Cortex of kidney (tissue), 1 donor: ENCODE measurements around the gene PTPN9.
"Not testable (repeated sequence)": the region's sequence is repeated elsewhere in the genome, so short reads cannot be mapped to it uniquely, and the experiment has no call there.

Experiments used
- DNase-seq: peaks from one replicate; lab custom pipeline; 2025; lab: John Stamatoyannopoulos, UW

The PTPN9 gene

DNA sequence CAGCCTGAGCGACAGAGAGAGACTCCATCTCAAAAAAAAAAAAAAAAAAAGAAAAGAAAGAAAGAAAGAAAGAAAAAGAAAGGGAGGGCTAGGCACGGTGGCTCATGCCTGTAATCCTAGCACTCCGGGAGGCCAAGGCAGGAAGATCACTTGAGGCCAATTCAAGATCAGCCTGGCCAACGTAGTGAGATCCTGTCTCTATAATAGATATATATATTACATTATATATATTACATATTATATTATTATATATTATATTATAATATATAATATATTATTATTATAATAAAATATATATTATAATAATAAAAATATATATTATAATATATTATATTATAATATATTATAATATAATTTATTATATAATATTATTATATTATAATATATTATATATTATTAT, 48.9 kb downstream of the PTPN9 start:
- no peak for DNase-seq

GRCh38 chr15:75525756-75526155, 53.4 kb downstream of the PTPN9 start:
- not testable (repeated sequence) for DNase-seq

DNA sequence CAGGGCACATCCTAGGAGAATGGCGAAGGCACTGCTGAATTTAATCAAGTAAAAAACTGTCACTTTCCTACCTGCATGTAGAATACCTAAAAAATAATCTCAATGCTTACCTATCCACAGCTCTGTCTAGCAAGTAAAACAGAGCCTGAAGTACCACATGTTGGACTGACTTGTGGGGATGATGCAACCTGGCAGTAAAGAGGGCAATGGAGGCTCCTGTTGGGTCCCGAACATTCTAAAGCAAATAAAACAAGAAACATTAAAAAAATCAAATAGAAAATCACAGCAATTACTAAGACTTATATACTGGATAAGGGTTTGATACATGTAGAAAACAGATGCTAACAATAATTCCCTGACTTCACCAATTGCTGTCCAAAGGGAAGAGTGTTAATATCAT, 56.1 kb downstream of the PTPN9 start:
- DNase-seq = no peak

- DNase-seq = no peak
These were observed 61.9 kb downstream of the PTPN9 start for GRCh38 chr15:75517233-75517632.

GRCh38 chr15:75508840-75509532, 70.1 kb downstream of the PTPN9 start:
- DNase-seq = no peak

DNA sequence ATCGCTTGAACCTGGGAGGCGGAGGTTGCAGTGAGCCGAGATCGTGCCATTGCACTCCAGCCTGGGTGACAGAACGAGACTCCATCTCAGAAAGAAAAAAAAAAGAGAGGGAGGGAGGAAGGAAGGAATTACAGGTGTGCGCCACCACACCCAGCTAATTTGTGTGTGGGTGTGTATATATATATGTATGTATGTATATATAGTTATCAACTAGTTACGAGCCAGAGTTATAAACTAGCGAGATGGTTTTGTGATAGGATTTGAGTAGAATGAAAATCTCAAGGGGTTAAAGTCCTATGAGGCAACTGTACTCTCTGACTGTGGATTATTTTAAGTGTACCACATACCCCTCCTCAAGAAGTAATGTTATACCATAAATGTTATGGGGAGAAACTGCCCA, 76.8 kb downstream of the PTPN9 start:
- DNase-seq = no peak

DNA sequence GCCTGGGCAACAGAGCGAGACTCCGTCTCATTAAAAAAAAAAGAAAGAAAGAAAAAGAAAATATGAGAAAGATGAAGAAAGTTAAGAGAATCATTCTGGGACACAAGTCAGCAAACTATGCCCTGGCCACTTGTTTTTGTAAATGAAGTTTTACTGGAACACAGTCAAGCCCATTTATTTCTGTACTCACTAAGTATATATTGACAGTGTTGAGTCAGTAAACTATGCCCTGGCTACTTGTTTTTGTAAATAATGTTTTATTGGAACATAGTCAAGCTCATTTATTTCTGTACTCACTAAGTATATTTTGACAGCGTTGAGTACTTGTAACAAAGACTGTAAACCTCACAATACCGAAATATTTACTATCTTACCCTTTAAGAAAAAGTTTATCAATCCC, 85.4 kb downstream of the PTPN9 start:
- no peak for DNase-seq

DNA sequence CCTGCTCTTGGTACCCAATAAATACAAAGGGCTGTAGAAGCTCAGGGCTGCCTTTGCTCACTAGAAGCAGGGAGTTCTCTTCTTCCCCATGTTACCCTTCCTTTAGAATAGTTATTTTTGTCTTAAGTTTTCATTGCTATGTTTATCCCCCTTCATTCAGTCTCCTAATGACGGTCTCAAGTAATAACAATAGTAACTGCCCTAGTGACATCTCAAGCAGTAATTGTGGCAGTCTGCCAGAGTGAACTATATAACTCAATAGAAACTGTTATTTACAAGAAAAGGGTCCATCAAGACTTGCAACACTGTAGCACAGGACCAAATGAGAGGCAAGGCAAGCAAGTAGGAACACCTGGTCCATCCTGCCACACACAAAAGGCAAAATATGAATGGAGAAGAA, 95.2 kb downstream of the PTPN9 start:
- no peak for DNase-seq

DNA sequence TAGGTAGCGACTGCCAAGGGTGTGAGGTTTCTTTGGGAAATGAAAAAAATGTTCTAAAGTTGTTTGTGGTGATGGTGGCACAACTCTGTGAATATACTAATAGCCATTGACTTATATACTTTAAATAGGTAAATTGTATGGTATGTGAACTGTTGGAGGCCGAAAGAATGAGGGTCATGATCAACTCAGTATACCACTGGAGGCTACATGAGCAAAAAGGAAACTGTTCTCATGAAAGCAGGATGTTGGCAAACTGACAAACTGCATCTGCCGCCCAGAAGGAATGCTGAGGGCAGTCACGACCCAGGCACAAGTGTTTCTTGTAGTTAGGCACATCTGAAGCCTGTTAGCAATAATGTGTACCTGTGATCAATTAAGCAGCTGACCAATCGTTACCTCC, 95.6 kb downstream of the PTPN9 start:
- not testable (repeated sequence) for DNase-seq

DNA sequence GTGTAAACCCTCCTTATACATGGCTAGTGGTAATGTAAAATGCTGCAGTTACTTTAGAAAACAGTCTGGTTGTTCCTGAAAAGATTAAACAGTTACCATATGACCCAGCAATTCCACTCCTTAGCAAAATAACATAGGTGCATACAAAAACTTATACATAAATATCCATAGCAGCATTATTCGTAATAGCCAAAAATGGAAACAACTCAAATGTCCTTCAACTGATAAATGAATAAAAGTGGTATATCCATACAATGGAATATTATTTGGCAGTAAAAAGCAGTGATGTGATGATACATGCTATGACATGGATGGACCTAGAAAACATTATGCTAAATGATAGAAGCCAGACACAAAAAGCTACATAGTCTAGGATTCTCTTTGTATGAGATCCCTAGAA, 96.0 kb downstream of the PTPN9 start:
- no peak for DNase-seq

DNA sequence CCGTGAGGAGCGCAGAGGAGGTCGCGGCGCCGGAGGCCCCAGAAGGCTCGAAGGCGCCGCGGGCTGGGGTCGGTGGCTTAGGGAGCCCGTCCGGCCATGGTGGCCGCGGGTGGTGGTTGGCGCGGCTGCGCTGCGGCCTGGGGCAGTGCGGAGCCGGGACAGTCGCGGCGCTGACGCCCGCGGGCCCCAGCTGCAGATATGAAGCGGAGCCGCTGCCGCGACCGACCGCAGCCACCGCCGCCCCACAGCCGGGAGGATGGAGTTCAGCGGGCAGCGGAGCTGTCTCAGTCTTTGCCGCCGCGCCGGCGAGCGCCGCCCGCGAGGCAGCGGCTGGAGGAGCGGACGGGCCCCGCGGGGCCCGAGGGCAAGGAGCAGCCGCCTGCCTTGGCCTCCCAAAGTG, 98.7 kb downstream of the PTPN9 start:
- not testable (repeated sequence) for DNase-seq

GRCh38 chr15:75479670-75480069, 99.4 kb downstream of the PTPN9 start:
- DNase-seq = no peak

DNA sequence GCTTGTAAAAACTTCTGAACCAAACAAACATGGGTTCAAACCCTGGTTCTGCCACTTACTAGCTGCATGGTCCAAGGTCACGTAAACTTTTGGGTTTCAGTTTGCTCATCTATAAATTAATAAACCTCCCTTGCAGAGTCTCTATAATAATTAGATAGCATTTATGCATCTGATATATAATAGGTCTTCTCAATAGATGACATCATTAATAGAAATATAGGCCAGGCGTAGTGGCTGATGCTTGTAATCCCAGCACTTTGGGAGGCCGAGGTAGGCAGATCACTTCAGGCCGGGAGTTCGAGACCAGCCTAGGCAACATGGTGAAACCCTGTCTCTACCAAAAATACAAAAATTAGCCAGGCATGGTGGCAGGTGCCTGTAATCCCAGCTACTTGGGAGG, 102.0 kb downstream of the PTPN9 start:
- not testable (repeated sequence) for DNase-seq

DNA sequence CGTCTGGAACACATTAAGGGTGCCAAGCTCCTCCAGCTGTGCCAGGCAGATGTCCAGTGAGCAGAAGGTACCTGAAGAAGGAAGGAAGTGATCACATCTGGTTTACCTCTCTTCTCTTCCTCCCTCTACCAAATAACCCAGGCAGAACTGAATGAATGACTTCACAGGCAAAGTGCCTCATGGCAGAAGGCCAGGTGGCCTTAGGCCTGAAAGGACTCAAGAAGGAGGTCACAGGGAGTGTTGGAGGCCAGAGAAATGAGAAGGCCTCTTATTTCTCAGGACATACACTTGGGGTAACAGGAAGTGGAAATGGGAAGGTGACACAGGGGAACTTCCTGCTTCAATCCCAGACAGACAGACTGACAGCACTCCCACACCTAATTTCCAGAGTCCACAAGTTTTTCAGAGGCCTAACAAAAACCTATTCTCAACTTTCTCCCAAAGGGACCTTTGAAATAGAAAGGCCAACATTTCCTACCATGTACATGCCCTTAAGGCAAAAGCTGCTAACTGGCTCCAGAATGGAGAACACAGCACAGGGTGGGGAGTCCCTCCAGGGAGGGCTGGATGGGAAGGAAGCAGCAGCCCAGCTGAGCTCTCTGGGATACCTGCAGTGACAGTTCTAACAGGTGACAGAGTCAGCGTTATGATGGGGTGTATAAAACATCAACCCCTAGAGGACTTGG, 110.1 kb downstream of the PTPN9 start:
- no peak for DNase-seq

- DNase-seq = no peak
These were observed 118.5 kb downstream of the PTPN9 start for GRCh38 chr15:75460646-75461045.

DNA sequence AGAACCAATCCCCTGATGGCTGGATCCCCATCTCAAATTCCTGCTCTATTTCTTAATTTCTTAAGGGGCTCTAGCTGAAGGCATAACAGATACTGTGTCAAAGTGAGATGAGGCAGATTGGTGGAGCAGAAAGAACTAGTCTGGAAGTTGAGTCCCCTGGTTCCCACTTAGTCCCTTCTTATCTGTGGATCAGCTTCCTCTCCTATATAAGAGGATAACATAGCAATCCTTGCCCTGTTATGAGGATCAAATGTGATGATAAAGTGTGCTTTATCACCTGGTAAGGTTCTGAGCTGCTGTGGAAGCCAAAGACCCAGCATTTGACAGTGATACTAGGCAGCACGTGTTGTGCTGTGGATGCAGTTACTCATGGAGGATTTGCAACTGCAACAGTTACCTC, 119.5 kb downstream of the PTPN9 start:
- DNase-seq = no peak

DNA sequence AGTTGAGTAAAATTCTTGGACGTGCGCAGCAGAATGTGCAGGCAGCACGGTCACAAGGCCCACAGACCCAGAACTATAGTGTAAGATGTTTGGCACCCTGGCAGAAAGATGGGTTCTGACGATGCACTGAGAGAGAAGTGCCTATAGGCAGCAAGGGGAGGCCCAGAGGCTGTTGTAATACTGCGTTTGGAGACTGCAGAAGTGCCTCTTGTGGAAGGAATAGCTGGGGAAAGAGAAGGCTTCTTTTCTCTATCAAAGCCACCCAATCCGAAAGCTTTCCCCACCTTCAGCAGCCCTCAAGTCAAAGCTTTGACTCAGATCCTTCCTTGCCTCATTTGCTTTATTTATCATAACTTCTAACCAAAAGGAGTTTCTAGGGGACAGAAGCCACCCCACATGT, 122.4 kb downstream of the PTPN9 start:
- DNase-seq = no peak

GRCh38 chr15:75455982-75456531, 123.1 kb downstream of the PTPN9 start:
- no peak for DNase-seq

- DNase-seq = peak; percentile 25
These were observed 123.6 kb downstream of the PTPN9 start for GRCh38 chr15:75455424-75455981.

GRCh38 chr15:75454471-75455378, 124.4 kb downstream of the PTPN9 start:
- no peak for DNase-seq

GRCh38 chr15:75453703-75454470, 125.2 kb downstream of the PTPN9 start:
- peak; percentile 92 for DNase-seq
